Measurements from ENCODE around the gene BEST4. TPM values are rescaled to one million over a fixed set of nuclear protein-coding genes. Genes with fewer than 3 reads are reported as not detected.

The BEST4 gene
- total and polyA plus RNA-seq, 9 donors = 0.18 to 1.4 (median 0.36) TPM

- Histone ChIP-seq H3K27me3 (ENCODE audit: control insufficient read depth, insufficient read depth, low read length) (no peaks in the 10 kb centered on the region), H3K4me3 (ENCODE audit: low read length) (no peak overlapping the region), H3K9me3 (replicated peaks; ENCODE audit: control insufficient read depth, low read depth, low read length) (no peaks in the 10 kb centered on the region), H3K36me3 (ENCODE audit: control insufficient read depth, insufficient read depth, low read length) (peaks cover 4% of the 10 kb centered on the region), H3K27ac (ENCODE audit: low read length) (peak overlapping the region; percentile 60), H3K4me1 (ENCODE audit: control insufficient read depth, insufficient read depth, low read length) (peaks cover 31% of the 10 kb centered on the region)
- DNase-seq = no peak
- WGBS (ENCODE audit: insufficient coverage) = 67% methylated on average over 5 of the region's 9 CpGs
Observed at GRCh38 chr1:44786841-44787426, 1.0 kb downstream of the BEST4 start.

GRCh38 chr1:44786138-44786840 lies 1.7 kb downstream of the BEST4 start:
- no peaks in the 10 kb centered on the region for H3K9me3 ChIP-seq (replicated peaks; ENCODE audit: control insufficient read depth, low read depth, low read length)
- H3K4me1 ChIP-seq (ENCODE audit: control insufficient read depth, insufficient read depth, low read length) = peaks cover 31% of the 10 kb centered on the region
- 1% methylated on average over 47 of the region's 49 CpGs for WGBS (ENCODE audit: insufficient coverage)
- peak; percentile 83 for DNase-seq
- peak overlapping the region; percentile 46 for H3K4me3 ChIP-seq (ENCODE audit: low read length)
- peaks cover 8% of the 10 kb centered on the region for H3K36me3 ChIP-seq (ENCODE audit: control insufficient read depth, insufficient read depth, low read length)
- no peaks in the 10 kb centered on the region for H3K27me3 ChIP-seq (ENCODE audit: control insufficient read depth, insufficient read depth, low read length)
- peak overlapping the region; percentile 60 for H3K27ac ChIP-seq (ENCODE audit: low read length)

GRCh38 chr1:44785501-44786137 lies 2.4 kb downstream of the BEST4 start:
- H3K4me1 ChIP-seq (ENCODE audit: control insufficient read depth, insufficient read depth, low read length) = peaks cover 31% of the 10 kb centered on the region
- H3K36me3 ChIP-seq (ENCODE audit: control insufficient read depth, insufficient read depth, low read length) = peaks cover 15% of the 10 kb centered on the region
- no peaks in the 10 kb centered on the region for H3K27me3 ChIP-seq (ENCODE audit: control insufficient read depth, insufficient read depth, low read length)
- H3K27ac ChIP-seq (ENCODE audit: low read length) = peak overlapping the region; percentile 31
- 22% methylated on average over 9 of the region's 11 CpGs for WGBS (ENCODE audit: insufficient coverage)
- no peak for DNase-seq
- H3K9me3 ChIP-seq (replicated peaks; ENCODE audit: control insufficient read depth, low read depth, low read length) = no peaks in the 10 kb centered on the region
- H3K4me3 ChIP-seq (ENCODE audit: low read length) = peak overlapping the region; percentile 46

- H3K36me3 ChIP-seq (ENCODE audit: control insufficient read depth, insufficient read depth, low read length) = peaks cover 21% of the 10 kb centered on the region
- DNase-seq = no peak
- H3K9me3 ChIP-seq (replicated peaks; ENCODE audit: control insufficient read depth, low read depth, low read length) = no peaks in the 10 kb centered on the region
- H3K27me3 ChIP-seq (ENCODE audit: control insufficient read depth, insufficient read depth, low read length) = no peaks in the 10 kb centered on the region
- H3K4me1 ChIP-seq (ENCODE audit: control insufficient read depth, insufficient read depth, low read length) = peaks cover 31% of the 10 kb centered on the region
- H3K4me3 ChIP-seq (ENCODE audit: low read length) = peak overlapping the region; percentile 42
- H3K27ac ChIP-seq (ENCODE audit: low read length) = no peak overlapping the region
- 67% methylated on average over 6 of the region's 6 CpGs for WGBS (ENCODE audit: insufficient coverage)
Observed at GRCh38 chr1:44785029-44785380, 3.0 kb downstream of the BEST4 start.

GRCh38 chr1:44784094-44785028 lies 3.6 kb downstream of the BEST4 start:
- Histone ChIP-seq H3K4me3 (ENCODE audit: low read length) (peak overlapping the region; percentile 42), H3K4me1 (ENCODE audit: control insufficient read depth, insufficient read depth, low read length) (peaks cover 31% of the 10 kb centered on the region), H3K27me3 (ENCODE audit: control insufficient read depth, insufficient read depth, low read length) (no peaks in the 10 kb centered on the region), H3K36me3 (ENCODE audit: control insufficient read depth, insufficient read depth, low read length) (peaks cover 27% of the 10 kb centered on the region), H3K27ac (ENCODE audit: low read length) (peak overlapping the region; percentile 51), H3K9me3 (replicated peaks; ENCODE audit: control insufficient read depth, low read depth, low read length) (no peaks in the 10 kb centered on the region)
- WGBS (ENCODE audit: insufficient coverage) = 2% methylated on average over 66 of the region's 71 CpGs
- peak; percentile 67 for DNase-seq

- 39% methylated on average over 7 of the region's 8 CpGs for WGBS (ENCODE audit: insufficient coverage)
- Histone ChIP-seq H3K9me3 (replicated peaks; ENCODE audit: control insufficient read depth, low read depth, low read length) (no peaks in the 10 kb centered on the region), H3K4me3 (ENCODE audit: low read length) (peak overlapping the region; percentile 42), H3K36me3 (ENCODE audit: control insufficient read depth, insufficient read depth, low read length) (peaks cover 33% of the 10 kb centered on the region), H3K27ac (ENCODE audit: low read length) (peak overlapping the region; percentile 51), H3K4me1 (ENCODE audit: control insufficient read depth, insufficient read depth, low read length) (peaks cover 31% of the 10 kb centered on the region), H3K27me3 (ENCODE audit: control insufficient read depth, insufficient read depth, low read length) (no peaks in the 10 kb centered on the region)
- DNase-seq = peak; percentile 44
Observed at GRCh38 chr1:44783697-44784093, 4.3 kb downstream of the BEST4 start.

GRCh38 chr1:44780583-44781121 lies 7.3 kb downstream of the BEST4 start:
- DNase-seq = no peak
- Histone ChIP-seq H3K4me3 (ENCODE audit: low read length) (no peak overlapping the region), H3K27ac (ENCODE audit: low read length) (no peak overlapping the region), H3K9me3 (replicated peaks; ENCODE audit: control insufficient read depth, low read depth, low read length) (no peaks in the 10 kb centered on the region), H3K4me1 (ENCODE audit: control insufficient read depth, insufficient read depth, low read length) (peaks cover 39% of the 10 kb centered on the region), H3K36me3 (ENCODE audit: control insufficient read depth, insufficient read depth, low read length) (peaks cover 59% of the 10 kb centered on the region), H3K27me3 (ENCODE audit: control insufficient read depth, insufficient read depth, low read length) (no peaks in the 10 kb centered on the region)
- WGBS (ENCODE audit: insufficient coverage) = 86% methylated on average over 12 of the region's 14 CpGs

- no peak overlapping the region for H3K4me3 ChIP-seq (ENCODE audit: low read length)
- H3K36me3 ChIP-seq (ENCODE audit: control insufficient read depth, insufficient read depth, low read length) = peaks cover 59% of the 10 kb centered on the region
- no peak overlapping the region for H3K27ac ChIP-seq (ENCODE audit: low read length)
- no peaks in the 10 kb centered on the region for H3K27me3 ChIP-seq (ENCODE audit: control insufficient read depth, insufficient read depth, low read length)
- peaks cover 30% of the 10 kb centered on the region for H3K4me1 ChIP-seq (ENCODE audit: control insufficient read depth, insufficient read depth, low read length)
- WGBS (ENCODE audit: insufficient coverage) = 90% methylated on average over 6 of the region's 6 CpGs
- H3K9me3 ChIP-seq (replicated peaks; ENCODE audit: control insufficient read depth, low read depth, low read length) = no peaks in the 10 kb centered on the region
- DNase-seq = no peak
Observed at GRCh38 chr1:44778705-44779576, 9.0 kb downstream of the BEST4 start.

GRCh38 chr1:44777969-44778635 lies 9.9 kb downstream of the BEST4 start:
- Histone ChIP-seq H3K27me3 (ENCODE audit: control insufficient read depth, insufficient read depth, low read length) (no peaks in the 10 kb centered on the region), H3K27ac (ENCODE audit: low read length) (no peak overlapping the region), H3K36me3 (ENCODE audit: control insufficient read depth, insufficient read depth, low read length) (peaks cover 59% of the 10 kb centered on the region), H3K4me1 (ENCODE audit: control insufficient read depth, insufficient read depth, low read length) (peaks cover 25% of the 10 kb centered on the region), H3K4me3 (ENCODE audit: low read length) (no peak overlapping the region), H3K9me3 (replicated peaks; ENCODE audit: control insufficient read depth, low read depth, low read length) (no peaks in the 10 kb centered on the region)
- 77% methylated on average over 10 of the region's 13 CpGs for WGBS (ENCODE audit: insufficient coverage)
- no peak for DNase-seq
